ENCODE data around the gene ZNF69.
"Not testable (repeated sequence)": the region's sequence is repeated elsewhere in the genome, so short reads cannot be mapped to it uniquely, and the experiment has no call there.

ZNF69 gene

DNA sequence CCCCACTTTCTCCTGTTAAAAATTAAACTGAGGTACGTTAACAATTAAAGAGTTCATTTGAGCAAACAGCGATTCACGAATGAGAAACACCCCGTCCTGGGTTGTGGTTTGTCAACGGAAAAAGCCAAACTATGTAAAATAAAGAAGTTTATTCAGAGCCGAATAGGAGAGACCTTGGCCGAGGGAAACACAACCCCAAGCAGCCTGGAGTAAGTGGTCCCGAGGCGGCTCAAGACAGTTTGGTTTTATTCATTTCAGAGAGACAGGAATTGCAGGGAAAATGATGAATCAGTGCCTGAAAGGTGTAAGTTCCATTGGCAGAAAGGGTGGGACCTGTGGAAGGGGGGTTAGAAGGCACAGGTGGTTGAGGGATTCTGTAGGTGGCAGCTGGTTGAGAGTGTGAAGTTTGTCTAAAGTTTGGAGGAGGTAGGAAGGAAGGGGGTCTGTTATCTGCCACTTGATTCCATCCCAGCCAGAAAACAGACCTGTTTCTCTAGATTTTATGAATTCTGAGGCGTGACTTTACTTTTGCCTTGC is 38.1 kb downstream of the ZNF69 start:
- not testable (repeated sequence) for H3K9me3 Mint-ChIP-seq, ATAC-seq, DNase-seq, H3K27me3 Mint-ChIP-seq
- Mint-ChIP-seq H3K4me1 (peaks cover 51% of the 10 kb centered on the region), H3K4me3 (peak overlapping the region; percentile 99), H3K36me3 (ENCODE audit: low read depth) (peaks cover 24% of the 10 kb centered on the region), H3K27ac (peak overlapping the region; percentile 85)

GRCh38 chr19:11927227-11927626 is 39.6 kb downstream of the ZNF69 start:
- DNase-seq (no peak), ATAC-seq (no peak)
- Mint-ChIP-seq H3K9me3 (peaks cover 8% of the 10 kb centered on the region), H3K4me1 (peaks cover 59% of the 10 kb centered on the region), H3K27ac (no peak overlapping the region), H3K27me3 (no peaks in the 10 kb centered on the region), H3K4me3 (no peak overlapping the region), H3K36me3 (ENCODE audit: low read depth) (peaks cover 34% of the 10 kb centered on the region)

GRCh38 chr19:11931051-11931450 is 43.5 kb downstream of the ZNF69 start:
- Mint-ChIP-seq H3K27ac (no peak overlapping the region), H3K27me3 (no peaks in the 10 kb centered on the region), H3K9me3 (peaks cover 13% of the 10 kb centered on the region), H3K4me3 (no peak overlapping the region), H3K36me3 (ENCODE audit: low read depth) (peaks cover 60% of the 10 kb centered on the region), H3K4me1 (peaks cover 36% of the 10 kb centered on the region)
- no peak for DNase-seq
- ATAC-seq: no peak

DNA sequence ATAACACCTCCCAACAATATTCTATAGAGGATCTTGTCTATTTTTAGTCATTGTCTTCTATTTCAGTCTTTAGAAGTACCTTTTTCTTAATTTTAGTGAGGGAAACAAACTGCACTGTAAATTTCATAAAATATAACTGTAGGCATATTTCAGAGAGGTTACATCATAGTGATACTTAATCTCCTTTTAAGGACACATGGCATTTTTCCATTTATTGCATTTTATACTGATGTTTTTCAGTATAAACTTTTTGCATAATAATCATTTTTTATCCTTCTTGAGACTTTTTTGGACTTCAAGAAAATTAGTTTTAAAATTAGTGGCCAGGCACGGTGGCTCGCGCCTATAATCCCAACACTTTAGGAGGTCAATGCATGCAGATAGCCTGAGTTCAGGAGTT is 43.9 kb downstream of the ZNF69 start:
- H3K4me3 Mint-ChIP-seq: no peak overlapping the region
- H3K36me3 Mint-ChIP-seq (ENCODE audit: low read depth): peaks cover 64% of the 10 kb centered on the region
- no peak overlapping the region for H3K27ac Mint-ChIP-seq
- DNase-seq (no peak), ATAC-seq (no peak)
- H3K9me3 Mint-ChIP-seq: peaks cover 17% of the 10 kb centered on the region
- peaks cover 31% of the 10 kb centered on the region for H3K4me1 Mint-ChIP-seq
- no peaks in the 10 kb centered on the region for H3K27me3 Mint-ChIP-seq

DNA sequence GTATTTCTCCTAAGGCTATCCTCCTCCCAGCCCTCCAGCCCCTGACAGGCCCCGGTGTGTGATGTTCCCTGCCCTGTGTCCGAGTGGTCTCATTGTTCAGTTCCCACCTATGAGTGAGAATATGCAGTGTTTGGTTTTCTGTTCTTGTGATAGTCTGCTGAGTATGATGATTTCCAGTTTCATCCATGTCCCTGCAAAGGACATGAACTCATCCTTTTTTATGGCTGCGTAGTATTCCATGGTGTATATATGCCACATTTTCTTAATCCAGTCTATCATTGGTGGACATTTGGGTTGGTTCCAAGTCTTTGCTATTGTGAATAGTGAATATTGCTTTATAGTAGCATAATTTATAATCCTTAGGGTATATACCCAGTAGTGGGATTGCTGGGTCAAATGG is 48.2 kb downstream of the ZNF69 start:
- not testable (repeated sequence) for ATAC-seq, H3K27ac Mint-ChIP-seq, H3K4me1 Mint-ChIP-seq, H3K4me3 Mint-ChIP-seq, H3K27me3 Mint-ChIP-seq, DNase-seq
- Mint-ChIP-seq H3K36me3 (ENCODE audit: low read depth) (peaks cover 75% of the 10 kb centered on the region), H3K9me3 (peaks cover 34% of the 10 kb centered on the region)

GRCh38 chr19:11938383-11938782 is 50.8 kb downstream of the ZNF69 start:
- H3K27ac Mint-ChIP-seq, H3K27me3 Mint-ChIP-seq, ATAC-seq, H3K4me3 Mint-ChIP-seq, H3K4me1 Mint-ChIP-seq, DNase-seq: not testable (repeated sequence)
- Mint-ChIP-seq H3K9me3 (peaks cover 40% of the 10 kb centered on the region), H3K36me3 (ENCODE audit: low read depth) (peaks cover 79% of the 10 kb centered on the region)

DNA sequence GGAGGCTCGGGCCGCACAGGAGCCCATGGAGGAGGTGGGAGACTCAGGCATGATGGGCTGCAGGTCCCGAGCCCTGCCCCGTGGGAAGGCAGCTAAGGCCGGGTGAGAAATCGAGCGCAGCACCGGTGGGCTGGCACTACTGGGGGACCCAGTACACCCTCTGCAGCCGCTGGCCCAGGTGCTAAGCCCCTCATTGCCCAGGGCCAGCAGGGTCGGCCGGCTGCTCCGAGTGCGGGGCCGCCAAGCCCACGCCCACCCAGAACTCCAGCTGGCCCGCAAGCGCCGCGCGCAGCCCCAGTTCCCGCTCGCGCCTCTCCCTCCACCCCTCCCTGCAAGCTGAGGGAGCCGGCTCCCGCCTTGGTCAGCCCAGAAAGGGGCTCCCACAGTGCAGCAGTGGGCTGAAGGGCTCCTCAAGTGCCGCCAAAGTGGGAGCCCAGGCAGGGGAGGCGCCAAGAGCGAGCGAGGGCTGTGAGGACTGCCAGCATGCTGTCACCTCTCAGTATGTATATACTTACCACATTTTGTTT is 53.8 kb downstream of the ZNF69 start:
- DNase-seq, H3K27ac Mint-ChIP-seq, H3K4me1 Mint-ChIP-seq, H3K4me3 Mint-ChIP-seq, H3K27me3 Mint-ChIP-seq, ATAC-seq: not testable (repeated sequence)
- Mint-ChIP-seq H3K9me3 (peaks cover 55% of the 10 kb centered on the region), H3K36me3 (ENCODE audit: low read depth) (peaks cover 87% of the 10 kb centered on the region)

DNA sequence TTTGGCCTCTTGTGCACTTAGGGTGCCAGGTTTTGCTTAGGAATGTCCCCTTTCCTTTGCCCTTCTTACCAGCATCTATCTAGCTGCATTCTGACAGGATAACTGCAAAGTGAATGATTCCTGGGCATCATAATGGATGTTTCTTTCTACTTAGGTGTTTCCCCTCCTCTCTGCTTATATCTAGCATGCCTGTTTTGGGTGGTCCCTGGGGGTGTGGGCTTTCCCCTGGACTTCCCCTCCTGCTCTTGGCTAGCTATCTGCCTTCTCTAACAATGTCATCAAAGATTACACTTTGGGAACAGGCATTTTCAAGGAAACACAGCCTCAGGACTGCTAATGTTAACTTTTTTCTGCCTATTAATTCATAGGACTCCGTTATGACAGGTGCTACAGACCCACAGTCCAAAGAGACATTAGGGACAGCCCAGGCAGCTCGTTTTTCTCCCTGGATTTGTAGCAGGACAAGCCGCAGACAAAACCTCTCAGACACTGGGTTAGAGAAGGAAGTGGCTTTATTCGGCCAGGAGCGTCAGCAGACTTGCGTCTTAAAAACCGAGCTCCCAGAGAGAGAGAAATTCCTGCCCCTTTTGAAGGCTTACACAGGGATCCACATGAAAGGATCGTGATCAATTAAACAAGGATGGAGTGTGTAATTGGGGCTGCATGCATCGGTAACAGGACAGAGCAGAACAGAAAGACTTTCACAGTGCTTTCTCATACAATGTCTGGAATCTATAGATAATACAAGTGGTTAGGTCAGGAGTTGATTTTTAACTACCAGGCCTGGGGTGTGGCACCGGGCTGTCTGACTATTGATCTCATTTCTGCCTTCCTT is 54.6 kb downstream of the ZNF69 start:
- no peaks in the 10 kb centered on the region for H3K27me3 Mint-ChIP-seq
- no peak overlapping the region for H3K4me3 Mint-ChIP-seq
- peaks cover 53% of the 10 kb centered on the region for H3K9me3 Mint-ChIP-seq
- ATAC-seq: no peak
- H3K36me3 Mint-ChIP-seq (ENCODE audit: low read depth): peaks cover 88% of the 10 kb centered on the region
- no peak for DNase-seq
- no peak overlapping the region for H3K27ac Mint-ChIP-seq
- peaks cover 3% of the 10 kb centered on the region for H3K4me1 Mint-ChIP-seq

DNA sequence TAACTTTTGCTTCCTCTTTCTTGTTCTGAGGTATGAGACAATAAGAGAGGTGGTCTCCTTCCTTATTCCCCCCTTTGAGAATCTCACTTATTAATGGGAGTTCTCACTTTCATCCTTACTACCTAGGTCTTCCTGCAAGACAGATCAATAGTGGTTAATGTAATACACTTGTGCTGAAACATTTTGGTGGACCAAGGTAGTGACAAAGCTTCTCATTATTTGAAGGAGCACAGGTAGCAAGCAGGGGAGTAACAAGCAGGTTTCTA is 55.2 kb downstream of the ZNF69 start:
- Mint-ChIP-seq H3K27me3 (no peaks in the 10 kb centered on the region), H3K4me3 (no peak overlapping the region), H3K36me3 (ENCODE audit: low read depth) (peaks cover 90% of the 10 kb centered on the region), H3K9me3 (peaks cover 56% of the 10 kb centered on the region), H3K27ac (no peak overlapping the region), H3K4me1 (peaks cover 3% of the 10 kb centered on the region)
- no peak for DNase-seq
- ATAC-seq: no peak

- Mint-ChIP-seq H3K4me3 (no peak overlapping the region), H3K9me3 (peaks cover 65% of the 10 kb centered on the region), H3K27ac (no peak overlapping the region), H3K36me3 (ENCODE audit: low read depth) (peaks cover 95% of the 10 kb centered on the region), H3K4me1 (peaks cover 3% of the 10 kb centered on the region), H3K27me3 (no peaks in the 10 kb centered on the region)
- DNase-seq (no peak), ATAC-seq (no peak)
These were observed 57.1 kb downstream of the ZNF69 start for GRCh38 chr19:11944656-11945055.

- H3K9me3 Mint-ChIP-seq: peaks cover 73% of the 10 kb centered on the region
- H3K27me3 Mint-ChIP-seq: no peaks in the 10 kb centered on the region
- H3K4me1 Mint-ChIP-seq: no peaks in the 10 kb centered on the region
- peaks cover 89% of the 10 kb centered on the region for H3K36me3 Mint-ChIP-seq (ENCODE audit: low read depth)
- no peak overlapping the region for H3K4me3 Mint-ChIP-seq
- ATAC-seq: no peak
- H3K27ac Mint-ChIP-seq: no peak overlapping the region
- DNase-seq: no peak
These were observed 61.1 kb downstream of the ZNF69 start for GRCh38 chr19:11948646-11949045.

- H3K27ac Mint-ChIP-seq: no peak overlapping the region
- no peaks in the 10 kb centered on the region for H3K27me3 Mint-ChIP-seq
- no peak overlapping the region for H3K4me3 Mint-ChIP-seq
- DNase-seq: no peak
- no peak for ATAC-seq
- H3K36me3 Mint-ChIP-seq (ENCODE audit: low read depth): peaks cover 83% of the 10 kb centered on the region
- peaks cover 73% of the 10 kb centered on the region for H3K9me3 Mint-ChIP-seq
- H3K4me1 Mint-ChIP-seq: no peaks in the 10 kb centered on the region
These were observed 61.6 kb downstream of the ZNF69 start for GRCh38 chr19:11949201-11949600.

GRCh38 chr19:11949614-11950080 is 62.1 kb downstream of the ZNF69 start:
- not testable (repeated sequence) for H3K27me3 Mint-ChIP-seq, H3K4me1 Mint-ChIP-seq, H3K27ac Mint-ChIP-seq, ATAC-seq, DNase-seq, H3K4me3 Mint-ChIP-seq
- peaks cover 79% of the 10 kb centered on the region for H3K36me3 Mint-ChIP-seq (ENCODE audit: low read depth)
- H3K9me3 Mint-ChIP-seq: peaks cover 72% of the 10 kb centered on the region

GRCh38 chr19:11950312-11950711 is 62.7 kb downstream of the ZNF69 start:
- ATAC-seq: no peak
- H3K27ac Mint-ChIP-seq: no peak overlapping the region
- H3K36me3 Mint-ChIP-seq (ENCODE audit: low read depth): peaks cover 73% of the 10 kb centered on the region
- H3K27me3 Mint-ChIP-seq: no peaks in the 10 kb centered on the region
- no peak overlapping the region for H3K4me3 Mint-ChIP-seq
- DNase-seq: no peak
- H3K4me1 Mint-ChIP-seq: no peaks in the 10 kb centered on the region
- H3K9me3 Mint-ChIP-seq: peaks cover 70% of the 10 kb centered on the region
